Measurements from ENCODE around the gene SAMD11.

The SAMD11 gene

DNA sequence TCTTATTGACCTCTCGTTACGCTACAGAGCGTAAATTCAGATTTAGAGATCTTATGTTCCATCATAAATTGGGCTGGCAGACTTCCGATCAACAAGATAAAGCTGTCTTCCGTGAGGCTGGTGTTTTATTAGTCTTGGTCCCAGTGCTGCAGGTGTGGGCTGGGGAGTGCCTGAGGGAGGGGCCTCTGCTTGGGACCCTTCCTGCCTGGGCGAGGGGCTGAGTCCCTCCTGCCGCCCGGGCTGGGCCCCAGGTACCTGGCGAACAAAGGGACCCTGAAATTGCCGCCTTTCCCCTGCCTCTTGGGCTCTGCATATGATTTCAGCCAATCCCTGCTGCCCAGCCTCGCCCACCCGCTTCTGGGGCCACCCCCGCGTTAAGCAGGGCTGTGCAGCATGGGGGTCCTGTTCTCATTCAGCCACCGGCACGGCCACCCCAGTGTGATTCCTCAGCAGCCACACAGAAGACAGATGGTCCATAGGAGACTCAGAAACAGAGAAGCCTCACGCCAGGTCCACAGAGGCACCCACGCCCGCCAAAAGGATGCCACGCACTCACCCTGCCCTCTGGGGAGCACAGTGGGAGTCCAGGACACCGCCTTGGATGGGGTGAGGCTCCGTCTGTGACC is 6.1 kb upstream of the SAMD11 start:
- DNase-seq (ENCODE audit: low read depth in 2 of 2), result no peak

DNA sequence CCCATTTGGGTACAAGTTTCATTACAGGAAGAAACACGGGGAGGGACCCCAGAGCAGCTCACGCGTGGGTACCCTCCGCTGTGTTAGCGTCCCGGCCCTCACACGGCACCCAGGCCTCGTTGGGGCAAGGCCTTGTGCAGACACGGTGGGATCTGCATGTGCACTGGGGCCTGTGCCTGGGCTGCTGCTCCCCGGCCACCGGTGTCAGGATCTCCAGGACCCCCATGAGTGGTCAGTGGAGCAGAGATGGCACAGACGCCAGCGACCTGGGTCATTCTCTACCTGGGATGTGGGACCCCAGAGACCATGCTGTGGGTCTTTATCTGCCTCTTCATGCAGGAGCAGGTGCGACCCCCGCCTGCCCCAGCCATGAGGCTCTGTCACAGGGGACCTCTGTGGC is 5.4 kb upstream of the SAMD11 start:
- no peak for DNase-seq (ENCODE audit: low read depth in 2 of 2)

GRCh38 chr1:918843-919242 is 4.9 kb upstream of the SAMD11 start:
- DNase-seq (ENCODE audit: low read depth in 2 of 2), result no peak

DNA sequence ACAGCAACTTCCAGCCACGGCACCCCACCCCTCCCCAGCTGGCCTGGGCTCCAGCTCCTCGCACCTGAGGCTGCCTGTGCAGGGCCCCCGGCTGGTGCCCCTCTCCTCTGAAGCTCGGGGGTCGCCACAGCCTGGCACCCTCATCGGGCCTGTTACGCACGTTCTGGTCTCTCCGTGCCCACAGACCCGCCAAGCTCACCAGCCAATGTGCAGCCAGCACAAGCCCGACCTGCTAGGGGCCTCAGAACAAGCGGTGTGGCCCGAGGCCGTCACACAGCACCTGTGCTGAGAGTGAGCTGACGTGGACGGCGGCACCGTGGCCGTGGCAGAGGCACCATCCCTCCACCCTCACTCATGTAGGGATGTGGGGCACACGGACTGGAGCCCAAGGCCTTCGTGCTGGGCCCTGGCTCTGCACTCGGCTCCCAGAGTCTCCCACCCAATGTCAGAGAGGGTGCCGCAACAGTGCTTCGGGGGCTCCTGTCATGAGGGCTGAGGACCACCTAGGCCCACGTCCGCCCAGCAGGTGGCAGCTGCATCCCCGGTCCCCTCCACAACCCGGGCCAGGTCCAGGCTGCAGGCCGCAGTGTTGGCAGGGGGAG is 4.4 kb upstream of the SAMD11 start:
- no peak for DNase-seq (ENCODE audit: low read depth in 2 of 2)

GRCh38 chr1:920010-920409 is 3.7 kb upstream of the SAMD11 start:
- DNase-seq (ENCODE audit: low read depth in 2 of 2), result no peak

- no peak for DNase-seq (ENCODE audit: low read depth in 2 of 2)
Measured at GRCh38 chr1:920521-920920, 3.2 kb upstream of the SAMD11 start.

- no peak for DNase-seq (ENCODE audit: low read depth in 2 of 2)
Measured at GRCh38 chr1:921011-921837, 2.5 kb upstream of the SAMD11 start.

- no peak for DNase-seq (ENCODE audit: low read depth in 2 of 2)
Measured at GRCh38 chr1:923991-924655, 400 bp downstream of the SAMD11 start.

GRCh38 chr1:924656-925560 is 1.2 kb downstream of the SAMD11 start:
- no peak for DNase-seq (ENCODE audit: low read depth in 2 of 2)

DNA sequence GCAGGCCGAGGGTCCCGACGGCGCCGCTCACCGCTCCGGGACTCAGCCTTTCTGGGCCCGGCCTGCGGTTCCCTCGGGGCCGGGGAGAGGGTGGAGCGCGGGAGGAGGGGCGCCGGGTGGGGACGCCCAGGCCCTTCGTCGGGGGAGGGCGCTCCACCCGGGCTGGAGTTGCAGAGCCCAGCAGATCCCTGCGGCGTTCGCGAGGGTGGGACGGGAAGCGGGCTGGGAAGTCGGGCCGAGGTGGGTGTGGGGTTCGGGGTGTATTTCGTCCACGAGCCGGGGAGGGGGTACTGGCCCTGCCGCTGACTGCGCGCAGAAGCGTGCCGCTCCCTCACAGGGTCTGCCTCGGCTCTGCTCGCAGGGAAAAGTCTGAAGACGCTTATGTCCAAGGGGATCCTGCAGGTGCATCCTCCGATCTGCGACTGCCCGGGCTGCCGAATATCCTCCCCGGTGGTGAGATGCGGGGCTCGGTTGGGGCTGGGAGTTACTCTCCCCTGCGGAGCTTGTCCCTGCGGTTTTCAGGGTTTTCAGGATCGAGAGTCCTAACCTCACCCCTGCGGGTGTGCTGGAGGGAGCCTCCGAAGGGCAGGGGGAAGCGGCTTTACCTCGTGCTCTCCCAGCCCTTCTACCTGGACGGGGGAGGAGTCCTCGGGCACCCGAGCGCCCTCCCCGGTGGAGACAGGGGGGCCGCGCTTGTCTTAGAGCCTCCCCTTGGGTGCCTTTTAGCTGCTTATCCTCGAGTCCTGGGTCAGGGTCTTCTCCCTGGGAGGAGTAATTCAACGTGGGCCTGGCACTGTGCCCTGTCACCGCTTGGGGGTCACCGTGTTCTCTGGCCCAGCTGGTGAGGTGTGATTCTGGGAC is 2.1 kb downstream of the SAMD11 start:
- no peak for DNase-seq (ENCODE audit: low read depth in 2 of 2)

DNA sequence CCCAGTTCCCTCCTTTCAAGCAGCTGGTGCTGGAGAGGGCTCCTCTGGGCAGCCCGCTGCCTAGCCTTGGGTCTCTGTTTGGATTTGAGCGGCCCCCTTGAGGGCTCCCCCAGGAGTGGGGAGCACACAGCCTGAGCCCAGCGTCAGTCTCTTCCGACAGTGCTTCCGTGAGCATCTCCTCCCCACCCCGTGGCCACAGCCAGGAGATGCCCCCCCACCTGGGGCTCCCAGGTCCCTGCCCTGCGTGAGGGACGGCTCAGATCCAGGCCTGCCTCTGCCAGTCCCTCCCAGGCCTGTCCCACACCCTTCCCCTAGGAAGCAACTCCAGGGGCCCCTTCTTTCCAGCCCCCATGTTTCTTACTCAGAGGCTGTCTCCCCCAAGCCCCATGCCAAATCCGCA is 3.5 kb downstream of the SAMD11 start:
- no peak for DNase-seq (ENCODE audit: low read depth in 2 of 2)

DNA sequence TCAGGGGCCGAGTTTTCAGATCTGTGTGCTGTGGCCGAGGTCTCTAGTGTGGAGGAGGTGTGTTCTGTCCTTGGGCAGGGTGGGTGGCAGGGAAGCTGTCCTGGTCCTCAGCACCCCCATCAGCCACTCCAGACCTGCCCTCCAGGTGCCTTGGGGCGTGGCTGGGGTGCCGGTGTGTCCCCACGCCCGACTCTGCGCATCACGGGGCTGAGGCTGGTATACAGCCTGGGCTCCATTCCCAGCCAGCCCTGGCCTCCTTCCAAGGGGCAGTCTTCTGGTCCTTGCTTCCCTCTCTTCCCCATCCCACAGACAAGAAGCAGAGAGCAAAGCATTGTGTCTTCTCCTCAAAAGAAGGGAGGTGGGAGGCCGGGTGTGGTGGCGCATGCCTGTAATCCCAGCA is 4.0 kb downstream of the SAMD11 start:
- no peak for DNase-seq (ENCODE audit: low read depth in 2 of 2)

DNA sequence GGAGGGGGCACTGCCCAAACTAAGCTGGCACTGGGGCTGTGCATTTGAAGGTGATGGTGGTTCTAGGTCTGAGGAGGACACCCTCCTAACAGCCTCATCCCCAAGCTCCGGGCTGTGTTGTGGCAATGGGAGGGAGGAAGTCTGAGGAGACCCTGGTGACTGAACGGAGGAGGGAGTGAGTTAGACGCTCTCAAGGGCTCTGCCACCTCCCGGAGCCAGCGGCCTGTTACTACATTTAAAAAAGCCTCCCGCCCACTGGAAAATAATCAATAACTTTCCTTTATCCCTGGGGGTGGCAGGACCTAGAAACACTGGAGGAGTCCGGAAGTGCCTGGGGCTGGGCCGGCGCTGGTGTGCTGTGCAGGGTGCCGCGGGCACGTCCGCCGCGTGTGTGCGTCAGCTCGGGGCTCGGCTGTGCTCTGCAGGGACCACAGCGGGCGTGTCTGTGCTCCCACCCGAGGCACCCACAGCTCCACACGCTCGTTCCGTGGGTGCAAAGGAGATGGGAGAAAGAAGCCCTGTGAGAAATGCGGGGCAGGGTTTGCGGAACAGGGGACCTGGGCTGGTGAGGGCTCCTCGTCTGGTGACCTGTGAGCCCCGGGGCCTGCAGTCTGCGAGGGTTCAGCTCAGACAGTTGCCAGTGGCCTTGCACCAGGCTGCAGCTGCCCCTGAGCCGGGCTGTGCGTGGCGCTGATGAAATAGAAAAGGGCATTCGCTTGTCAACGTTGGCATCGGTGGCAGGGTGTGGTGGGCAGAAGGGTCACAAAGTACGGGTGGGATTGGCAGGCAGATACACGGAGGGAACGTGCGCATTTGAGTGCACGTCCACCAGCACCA is 5.3 kb downstream of the SAMD11 start:
- no peak for DNase-seq (ENCODE audit: low read depth in 2 of 2)

- no peak for DNase-seq (ENCODE audit: low read depth in 2 of 2)
Measured at GRCh38 chr1:929712-930632, 6.2 kb downstream of the SAMD11 start.

- DNase-seq (ENCODE audit: low read depth in 2 of 2), result no peak
Measured at GRCh38 chr1:930633-931138, 7.0 kb downstream of the SAMD11 start.

GRCh38 chr1:931380-932172 is 7.9 kb downstream of the SAMD11 start:
- DNase-seq (ENCODE audit: low read depth in 2 of 2), result no peak

DNA sequence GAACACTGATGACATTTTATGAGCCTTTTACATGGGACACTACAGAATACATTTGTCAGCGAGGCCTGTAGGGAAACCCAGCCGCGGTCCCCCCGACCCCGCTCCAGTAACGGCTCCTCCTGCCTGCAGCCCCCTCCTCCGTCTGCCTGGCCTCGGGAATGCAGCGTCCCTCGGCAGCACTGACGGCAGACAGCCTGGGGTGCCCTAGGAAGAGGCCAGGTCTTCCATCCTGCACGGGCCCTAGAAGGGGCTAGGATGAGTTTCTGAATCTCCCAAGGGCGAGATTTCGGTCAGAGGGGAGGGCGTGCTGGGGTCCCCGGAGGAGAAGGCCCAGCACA is 8.4 kb downstream of the SAMD11 start:
- no peak for DNase-seq (ENCODE audit: low read depth in 2 of 2)
